SK-N-SH (cell line): Measurements from ENCODE around the gene THTPA. TPM values are rescaled to one million over a fixed set of nuclear protein-coding genes. Genes with fewer than 3 reads are reported as not detected.
"Not testable (repeated sequence)": the region's sequence is repeated elsewhere in the genome, so short reads cannot be mapped to it uniquely, and the experiment has no call there.

Experiments
- CTCF ChIA-PET: fragments of 300-600, 350-600 bp; formaldehyde crosslinking; extraction: SDS; loops from one replicate; lab custom pipeline; 2021; lab: Yijun Ruan, JAX
- POLR2A ChIA-PET: fragments of 350-600 bp; sonication (Branson Sonifier 250); formaldehyde crosslinking; extraction: SDS; loops from one replicate; lab custom pipeline; 2020; ENCODE audit warnings: antibody characterized with exemption, inconsistent platforms; lab: Yijun Ruan, JAX
- DNase-seq: peaks from one replicate; pipeline ENCODE4 v3.0.0; 2012
- H2AFZ ChIP-seq: fragments of 200-600 bp; sonication (generic); 2 replicates; pipeline ENCODE4 v1.8.1; 2016; ENCODE audit warnings: antibody characterized with exemption, mild to moderate bottlenecking, low read depth
- H3F3A ChIP-seq: fragments of 200-600 bp; sonication (generic); replicated peaks from 2 replicates; pipeline ENCODE3; 2016; ENCODE audit warnings: antibody characterized with exemption, mild to moderate bottlenecking; ENCODE audit not compliant: insufficient read depth
- H3K27ac ChIP-seq, 2 experiments: fragments of 200-500 bp in 1 of 2; fragments of 200-600 bp in 1 of 2; sonication (Bioruptor generic) in 1 of 2; sonication (generic), shearing (Covaris generic) in 1 of 2; 2 replicates each; pipeline versions ENCODE4 v1.5.1 to v1.6.1; 2014 to 2016; ENCODE audit warnings: low read depth in 2 of 2, inconsistent platforms in 1 of 2, low read length in 1 of 2, mild to moderate bottlenecking in 1 of 2, mixed read lengths in 1 of 2
- H3K27me3 ChIP-seq: fragments of 200-600 bp; sonication (generic), shearing (Covaris generic); 2 replicates; pipeline ENCODE4 v1.6.1; 2016; ENCODE audit warnings: mixed run types; ENCODE audit not compliant: insufficient read depth
- H3K36me3 ChIP-seq, 2 experiments: fragments of 200-500 bp in 1 of 2; fragments of 200-600 bp in 1 of 2; sonication (Bioruptor generic) in 1 of 2; sonication (generic) in 1 of 2; replicated peaks in 1 of 2; 2 replicates each; pipeline versions ENCODE3 to v1.5.1; 2014 to 2016; ENCODE audit warnings: low read length in 1 of 2, mild to moderate bottlenecking in 1 of 2; ENCODE audit not compliant: insufficient read depth in 2 of 2, control insufficient read depth in 1 of 2
- H3K4me1 ChIP-seq, 2 experiments: fragments of 200-500 bp in 1 of 2; fragments of 200-600 bp in 1 of 2; sonication (Bioruptor generic) in 1 of 2; sonication (generic), shearing (Covaris generic) in 1 of 2; 2 replicates each; pipeline versions ENCODE4 v1.5.1 to v1.6.1; 2014 to 2016; ENCODE audit warnings: low read depth in 1 of 2, low read length in 1 of 2, mixed run types in 1 of 2; ENCODE audit not compliant: insufficient read depth in 2 of 2, control insufficient read depth in 1 of 2
- H3K4me2 ChIP-seq: fragments of 200-600 bp; sonication (generic), shearing (Covaris generic); 2 replicates; pipeline ENCODE4 v1.6.1; 2017; ENCODE audit warnings: mixed run types
- H3K4me3 ChIP-seq, 2 experiments: fragments of 200-500 bp in 1 of 2; fragments of 200-600 bp in 1 of 2; sonication (Bioruptor generic) in 1 of 2; sonication (generic), shearing (Covaris generic) in 1 of 2; 2 replicates each; pipeline versions ENCODE4 v1.5.1 to v1.8.1; 2014 to 2016; ENCODE audit warnings: low read depth in 2 of 2, inconsistent platforms in 1 of 2, low read length in 1 of 2, mild to moderate bottlenecking in 1 of 2, mixed read lengths in 1 of 2, moderate library complexity in 1 of 2
- H3K79me2 ChIP-seq: fragments of 200-600 bp; sonication (generic); 2 replicates; pipeline ENCODE4 v1.8.1; 2017; ENCODE audit warnings: mild to moderate bottlenecking; ENCODE audit not compliant: insufficient read depth
- H3K9ac ChIP-seq: fragments of 200-600 bp; sonication (generic); 2 replicates; pipeline ENCODE4 v1.6.1; 2017; ENCODE audit warnings: mixed run types
- H3K9me2 ChIP-seq: fragments of 200-600 bp; sonication (generic); 2 replicates; pipeline ENCODE4 v1.6.1; 2017; ENCODE audit warnings: mixed run types
- H3K9me3 ChIP-seq: fragments of 200-600 bp; sonication (generic); 2 replicates; pipeline ENCODE4 v1.6.1; 2017; ENCODE audit warnings: mixed run types, mild to moderate bottlenecking, moderate library complexity
- H4K20me1 ChIP-seq: fragments of 200-600 bp; sonication (generic); 2 replicates; pipeline ENCODE4 v1.6.1; 2017; ENCODE audit warnings: mild to moderate bottlenecking, mixed run types; ENCODE audit not compliant: insufficient read depth
- ELF1 ChIP-seq: IDR thresholded peaks from 2 replicates; pipeline ENCODE4 v1.4.0; 2012
- FOXM1 ChIP-seq: IDR thresholded peaks from 2 replicates; pipeline ENCODE4 v1.4.0; 2012; ENCODE audit warnings: low read depth, mild to moderate bottlenecking
- NRF1 ChIP-seq: IDR thresholded peaks from 2 replicates; pipeline ENCODE4 v1.6.1; 2012; ENCODE audit warnings: low read depth, mild to moderate bottlenecking, low read length
- SIN3A ChIP-seq: IDR thresholded peaks from 2 replicates; pipeline ENCODE4 v1.6.1; 2012; ENCODE audit warnings: low read depth, mild to moderate bottlenecking, low read length, moderate library complexity, borderline replicate concordance
- TEAD4 ChIP-seq: IDR thresholded peaks from 2 replicates; pipeline ENCODE4 v1.4.0; 2012; ENCODE audit warnings: mild to moderate bottlenecking, borderline replicate concordance; ENCODE audit not compliant: insufficient read depth
- YY1 ChIP-seq: IDR thresholded peaks from 2 replicates; pipeline ENCODE4 v1.4.0; 2012; ENCODE audit warnings: low read depth, mild to moderate bottlenecking
- WGBS: methylation state at CpG from one replicate; pipeline ENCODE4 v1.1.6; 2017; ENCODE audit warnings: low lambda C conversion rate; 5-methylcytosine and 5-hydroxymethylcytosine counted together
- polyA plus RNA-seq, 3 experiments: library from polyadenylated mRNA; depleted of rRNA; stranded (reverse); fragments of >200 nt; gene quantifications; 2 replicates each; pipeline ENCODE4 v1.2.3, GENCODE V29; 2012
- TF ChIP-seq, protein P1 (sequence below): fragments of 200-600 bp; sonication (generic); IDR thresholded peaks from 2 replicates; pipeline ENCODE4 v1.6.1; 2017; ENCODE audit warnings: antibody characterized with exemption, mild to moderate bottlenecking, moderate library complexity
- TF ChIP-seq, protein P2 (sequence below): fragments of 150-350 bp; IDR thresholded peaks from 2 replicates; pipeline ENCODE4 v1.6.1; 2016; ENCODE audit warnings: mild to moderate bottlenecking, low read depth, low read length

The THTPA gene
- polyA plus RNA-seq, 1 of the 3 experiments (the other 2 are of a cell fraction): 16.3 TPM

DNA sequence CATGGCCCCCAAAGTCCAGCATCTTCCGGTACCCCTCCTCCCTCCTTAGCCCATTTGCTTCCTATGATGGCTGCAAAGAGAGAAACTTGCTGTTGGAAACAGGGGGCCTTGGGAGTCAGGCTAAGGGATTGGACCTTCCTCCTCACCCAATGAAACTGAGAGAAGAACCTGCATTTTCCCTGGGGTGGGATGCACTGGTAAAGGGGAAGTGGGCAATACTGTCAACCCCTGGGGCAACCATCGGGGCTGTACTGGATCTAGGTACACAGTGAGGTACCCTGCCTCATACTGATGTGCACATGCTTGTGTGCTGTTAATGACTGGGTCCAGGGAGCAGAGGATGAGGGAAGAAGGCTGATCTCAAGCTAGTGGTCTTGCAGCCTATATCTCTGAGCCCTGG is 33.5 kb downstream of the THTPA start (continued):
- TF ChIP-seq, protein P1, sequence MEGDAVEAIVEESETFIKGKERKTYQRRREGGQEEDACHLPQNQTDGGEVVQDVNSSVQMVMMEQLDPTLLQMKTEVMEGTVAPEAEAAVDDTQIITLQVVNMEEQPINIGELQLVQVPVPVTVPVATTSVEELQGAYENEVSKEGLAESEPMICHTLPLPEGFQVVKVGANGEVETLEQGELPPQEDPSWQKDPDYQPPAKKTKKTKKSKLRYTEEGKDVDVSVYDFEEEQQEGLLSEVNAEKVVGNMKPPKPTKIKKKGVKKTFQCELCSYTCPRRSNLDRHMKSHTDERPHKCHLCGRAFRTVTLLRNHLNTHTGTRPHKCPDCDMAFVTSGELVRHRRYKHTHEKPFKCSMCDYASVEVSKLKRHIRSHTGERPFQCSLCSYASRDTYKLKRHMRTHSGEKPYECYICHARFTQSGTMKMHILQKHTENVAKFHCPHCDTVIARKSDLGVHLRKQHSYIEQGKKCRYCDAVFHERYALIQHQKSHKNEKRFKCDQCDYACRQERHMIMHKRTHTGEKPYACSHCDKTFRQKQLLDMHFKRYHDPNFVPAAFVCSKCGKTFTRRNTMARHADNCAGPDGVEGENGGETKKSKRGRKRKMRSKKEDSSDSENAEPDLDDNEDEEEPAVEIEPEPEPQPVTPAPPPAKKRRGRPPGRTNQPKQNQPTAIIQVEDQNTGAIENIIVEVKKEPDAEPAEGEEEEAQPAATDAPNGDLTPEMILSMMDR: no peak

DNA sequence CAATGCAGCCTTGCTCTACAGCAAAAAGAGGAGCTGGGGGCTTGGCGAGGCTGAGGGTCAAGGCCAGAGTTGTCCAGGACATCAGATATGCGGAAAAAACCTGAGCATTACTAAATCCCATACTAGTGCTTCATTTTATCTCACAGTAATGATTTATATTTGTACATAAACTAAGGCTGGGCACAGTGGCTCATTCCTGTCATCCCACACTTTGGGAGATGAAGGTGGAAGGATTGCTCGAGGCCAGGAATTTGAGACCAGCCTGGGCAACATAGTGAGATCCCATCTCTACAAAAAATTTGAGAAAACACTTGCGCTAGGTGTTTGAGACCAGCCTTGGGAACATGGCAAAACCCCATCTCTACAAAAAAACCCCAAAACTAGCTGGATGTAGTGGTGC is 34.1 kb downstream of the THTPA start:
- Histone ChIP-seq H3K79me2 (no peaks in the 10 kb centered on the region), H2AFZ (no peak overlapping the region), H3K4me2 (no peak overlapping the region), H3K9me3 (no peaks in the 10 kb centered on the region), H3F3A (no peaks in the 10 kb centered on the region), H3K27me3 (no peaks in the 10 kb centered on the region), H3K4me1 (peaks cover 6 to 7% of the 10 kb centered on the region in 2 experiments; a peak in 3 of 4 replicates), H4K20me1 (no peaks in the 10 kb centered on the region), H3K27ac (no peak overlapping the region), H3K9me2 (no peaks in the 10 kb centered on the region), H3K4me3 (no peak overlapping the region), H3K36me3 (no peaks in the 10 kb centered on the region), H3K9ac (no peak overlapping the region)
- POLR2A ChIA-PET: no interaction called here
- 58% methylated on average over 4 of the region's 4 CpGs for WGBS
- CTCF ChIA-PET: interaction anchor here (1.1 to 3.6 kb wide), 8 partner anchors 8 to 342 kb away, joined by 3 to 45 read pairs (median 6); partner anchors contain the start of gene JPH4
- TF ChIP-seq, protein P2, sequence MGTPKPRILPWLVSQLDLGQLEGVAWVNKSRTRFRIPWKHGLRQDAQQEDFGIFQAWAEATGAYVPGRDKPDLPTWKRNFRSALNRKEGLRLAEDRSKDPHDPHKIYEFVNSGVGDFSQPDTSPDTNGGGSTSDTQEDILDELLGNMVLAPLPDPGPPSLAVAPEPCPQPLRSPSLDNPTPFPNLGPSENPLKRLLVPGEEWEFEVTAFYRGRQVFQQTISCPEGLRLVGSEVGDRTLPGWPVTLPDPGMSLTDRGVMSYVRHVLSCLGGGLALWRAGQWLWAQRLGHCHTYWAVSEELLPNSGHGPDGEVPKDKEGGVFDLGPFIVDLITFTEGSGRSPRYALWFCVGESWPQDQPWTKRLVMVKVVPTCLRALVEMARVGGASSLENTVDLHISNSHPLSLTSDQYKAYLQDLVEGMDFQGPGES: no peak
- TF ChIP-seq SIN3A (no peak), YY1 (no peak), ELF1 (no peak), NRF1 (no peak), TEAD4 (no peak), FOXM1 (no peak)
- TF ChIP-seq, protein P1: no peak
- DNase-seq: no peak

GRCh38 chr14:23594191-23594590 is 38.1 kb downstream of the THTPA start:
- H3K4me2 ChIP-seq, H3K4me1 ChIP-seq, H3K9me2 ChIP-seq, H3K27ac ChIP-seq, H3F3A ChIP-seq, POLR2A ChIA-PET, H2AFZ ChIP-seq, DNase-seq, H3K27me3 ChIP-seq, H3K9me3 ChIP-seq, H3K4me3 ChIP-seq, H3K79me2 ChIP-seq, H4K20me1 ChIP-seq, H3K36me3 ChIP-seq, H3K9ac ChIP-seq: not testable (repeated sequence)
- CTCF ChIA-PET: interaction anchor here (2.2 kb wide), 1 partner anchor 38 kb away, joined by 6 read pairs; no protein-coding TSS in a partner anchor
- WGBS: 18% methylated on average over 3 of the region's 3 CpGs
